Stimulated activated naive CD4-positive, alpha-beta T cell (primary cell): ENCODE data around the gene NCKIPSD.

Experiments used
- DNase-seq, 6 experiments: peaks; one replicate each; lab custom pipeline; 2025; lab: John Stamatoyannopoulos, UW

Gene NCKIPSD

DNA sequence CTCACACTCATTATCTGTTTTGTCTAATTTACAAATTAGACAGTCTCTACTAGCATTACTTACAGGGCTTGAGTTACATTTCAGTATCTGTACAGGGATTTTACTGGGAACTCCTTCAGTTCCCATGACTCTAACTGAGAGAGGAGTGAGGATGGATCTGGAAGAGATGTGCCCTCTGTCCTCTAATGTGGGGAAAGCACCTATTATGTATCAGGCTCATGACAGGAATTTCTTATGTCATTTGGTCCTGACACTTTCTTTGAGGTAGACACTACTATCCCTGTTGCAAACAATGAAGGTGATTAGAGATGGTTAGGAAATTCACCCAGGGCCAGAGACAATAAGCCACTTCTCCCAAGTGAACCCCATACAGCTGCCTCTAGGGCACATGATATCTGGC lies 10.9 kb upstream of the NCKIPSD start:
- DNase-seq, result no peak

DNA sequence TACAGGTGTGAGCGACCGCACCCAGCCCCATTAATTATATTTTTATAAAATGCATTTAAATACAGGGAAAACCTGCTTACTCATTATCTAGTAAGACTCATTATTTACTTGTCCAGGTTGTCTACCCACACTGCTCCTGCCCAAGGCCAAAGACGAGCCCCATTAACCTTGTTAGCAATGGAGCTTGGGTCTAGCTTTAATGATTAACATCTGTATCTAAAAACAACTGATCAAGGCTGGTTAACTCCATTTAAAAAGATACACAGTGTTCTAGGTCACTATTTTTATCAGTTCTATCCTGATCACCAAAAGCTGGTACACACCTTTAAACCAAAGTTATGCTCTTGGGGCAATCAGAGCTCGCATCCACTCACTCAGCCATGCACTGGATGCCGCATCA lies 10.4 kb upstream of the NCKIPSD start:
- DNase-seq, result no peak

DNA sequence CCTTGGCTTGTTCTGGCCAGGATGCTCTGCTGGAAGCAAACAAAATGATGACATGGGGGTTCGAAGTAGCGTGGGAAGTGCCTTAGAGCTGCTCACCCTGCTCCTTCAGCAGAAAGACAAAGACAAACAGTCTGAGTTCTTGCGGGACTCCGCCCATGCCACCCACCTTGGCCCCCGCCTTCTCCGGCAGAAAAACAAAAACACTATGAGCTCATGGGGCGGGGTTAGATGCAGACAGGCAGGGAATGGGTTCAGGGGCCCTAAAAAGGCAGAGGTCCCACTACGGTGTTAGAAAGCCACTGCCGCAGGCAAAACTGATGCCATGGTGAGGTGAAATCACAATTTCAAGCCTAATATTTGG lies 9.7 kb upstream of the NCKIPSD start:
- DNase-seq, result no peak

DNA sequence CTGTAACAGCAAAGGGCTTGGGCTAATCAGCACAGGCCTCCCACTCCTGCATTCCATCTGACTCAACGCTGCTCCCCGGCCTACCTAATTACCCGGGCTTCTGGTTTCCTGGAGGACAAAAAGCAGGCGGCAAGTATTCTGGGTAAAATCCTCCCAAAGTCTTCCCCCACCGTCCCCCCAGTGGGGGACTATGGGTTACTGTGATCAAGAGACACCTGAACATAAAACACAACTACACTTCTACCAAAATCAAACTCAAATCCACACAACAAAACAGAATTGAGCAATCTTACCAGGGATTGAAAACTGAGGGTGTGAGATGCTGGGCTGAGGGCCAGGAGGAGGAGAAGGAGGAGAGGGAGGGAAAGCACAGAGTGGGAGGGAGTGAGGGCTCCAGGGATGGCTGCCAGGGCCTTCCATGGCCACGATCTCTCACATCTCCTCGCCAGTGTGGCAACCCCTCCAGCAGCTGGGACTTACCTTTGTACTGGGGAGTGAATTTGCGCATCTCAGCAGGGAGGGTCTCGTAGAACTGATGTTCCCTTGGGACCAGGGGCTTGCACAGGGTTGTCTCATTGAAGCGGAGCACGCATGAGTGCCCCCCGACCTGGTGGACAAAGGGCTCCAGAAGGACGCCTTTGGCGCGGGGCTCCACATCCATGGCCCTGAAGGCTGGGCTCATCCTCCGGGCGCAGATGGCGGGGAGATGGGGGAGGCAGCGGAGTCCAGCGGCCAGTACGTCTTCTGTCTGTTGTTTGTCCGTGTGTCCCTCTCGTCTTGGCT lies 9.1 kb upstream of the NCKIPSD start:
- DNase-seq, result no peak

DNA sequence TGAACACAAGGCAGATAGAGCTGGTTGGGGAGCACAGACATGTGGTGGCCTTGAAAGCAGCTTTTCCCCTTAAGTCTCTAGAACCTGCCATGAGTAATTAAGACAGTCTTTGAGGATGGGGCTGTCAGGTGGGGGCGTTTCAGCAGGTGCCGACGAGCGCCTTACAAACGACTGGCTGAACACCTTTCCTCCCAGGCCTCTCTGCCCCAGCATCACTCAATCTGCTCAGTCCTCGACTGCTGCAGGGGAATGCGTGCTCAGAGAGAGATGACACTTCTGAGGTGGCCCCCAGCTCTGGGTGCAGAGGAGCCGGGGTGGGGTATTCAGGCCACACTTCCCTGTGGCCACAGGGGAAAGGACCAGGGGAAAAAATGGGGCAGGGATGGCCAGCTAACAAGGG lies 8.1 kb upstream of the NCKIPSD start:
- no peak for DNase-seq

DNA sequence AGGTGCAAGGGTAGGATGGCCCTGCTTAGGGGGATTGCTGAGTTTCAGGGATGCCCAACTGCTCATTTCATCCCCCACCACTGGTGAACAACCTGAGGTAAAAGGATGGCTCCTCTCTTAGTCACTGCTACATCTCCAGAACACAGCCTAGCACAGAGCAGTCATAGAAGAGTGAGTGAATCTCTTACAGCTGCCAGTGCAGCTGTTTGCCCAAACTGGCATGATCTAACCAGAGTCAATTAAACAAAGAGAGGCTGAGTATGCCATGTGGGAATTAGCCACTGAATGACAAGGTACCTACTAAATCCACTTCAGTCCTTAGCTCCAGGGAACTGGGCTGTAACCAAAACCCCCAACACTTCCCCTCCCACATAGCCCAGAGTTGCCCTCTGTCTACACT lies 6.8 kb upstream of the NCKIPSD start:
- DNase-seq, result no peak

DNA sequence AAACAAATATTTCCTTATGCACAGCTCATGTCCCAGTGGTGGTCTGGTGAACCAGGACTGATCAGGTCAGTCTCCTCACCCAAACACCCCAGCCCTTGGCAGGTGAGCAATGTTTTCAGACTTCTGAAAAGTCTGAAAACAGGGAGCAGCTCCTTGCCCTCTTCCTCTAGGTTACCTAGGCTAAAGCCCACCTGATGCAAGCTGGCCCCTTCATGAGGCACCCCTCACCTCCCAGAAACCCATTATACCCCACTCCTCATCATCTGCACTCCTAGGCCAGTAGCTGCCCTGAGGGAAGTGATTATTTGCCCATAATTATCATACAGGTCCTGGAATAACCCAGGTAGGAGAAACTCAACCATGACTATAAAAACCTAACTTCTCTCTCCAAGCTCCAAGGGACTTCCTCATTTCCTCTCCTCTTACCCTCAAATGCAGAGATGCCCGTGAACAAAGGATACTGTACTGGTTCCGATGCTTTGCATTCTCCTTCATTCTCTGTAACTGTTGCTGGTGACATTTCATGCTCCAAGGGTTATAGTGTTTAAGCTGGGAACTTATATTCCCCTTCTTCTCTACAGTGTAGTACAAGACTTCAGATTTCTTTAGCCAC lies 5.2 kb upstream of the NCKIPSD start:
- no peak for DNase-seq

DNA sequence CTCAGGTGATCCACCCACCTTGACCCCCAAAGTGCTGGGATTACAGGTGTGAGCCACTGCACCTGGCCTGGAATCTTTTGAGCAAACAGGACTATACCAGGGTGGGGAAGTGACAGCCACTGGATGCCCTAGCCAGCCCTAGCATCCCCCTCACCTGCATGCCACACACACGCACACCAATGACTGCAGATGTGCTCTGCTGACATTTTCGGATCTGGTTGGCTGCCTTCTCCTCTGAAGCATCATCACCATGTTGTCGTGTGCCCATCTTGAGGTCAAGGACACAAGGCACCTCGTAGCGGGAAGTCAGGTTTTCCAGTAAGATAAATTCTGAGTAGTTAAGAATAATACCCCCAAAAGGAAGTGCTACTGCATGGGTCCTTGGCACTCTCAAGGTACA lies 3.7 kb upstream of the NCKIPSD start:
- no peak for DNase-seq

DNA sequence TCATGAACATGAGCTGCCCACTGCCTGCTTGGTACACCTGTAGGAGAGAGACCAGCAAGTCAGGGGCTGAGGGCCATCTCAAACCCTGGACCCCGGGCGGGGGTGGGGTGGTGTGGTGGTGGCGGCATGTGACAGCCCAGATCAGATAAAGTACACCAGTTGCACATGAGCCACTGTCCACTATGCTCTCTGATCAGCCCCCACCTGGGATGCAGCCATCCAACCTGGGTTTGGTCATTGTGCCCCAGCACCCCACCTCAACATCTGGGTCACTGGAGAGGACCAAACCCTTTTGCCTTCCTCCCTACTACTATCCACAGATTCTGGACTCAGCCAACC lies 3.0 kb upstream of the NCKIPSD start:
- no peak for DNase-seq

DNA sequence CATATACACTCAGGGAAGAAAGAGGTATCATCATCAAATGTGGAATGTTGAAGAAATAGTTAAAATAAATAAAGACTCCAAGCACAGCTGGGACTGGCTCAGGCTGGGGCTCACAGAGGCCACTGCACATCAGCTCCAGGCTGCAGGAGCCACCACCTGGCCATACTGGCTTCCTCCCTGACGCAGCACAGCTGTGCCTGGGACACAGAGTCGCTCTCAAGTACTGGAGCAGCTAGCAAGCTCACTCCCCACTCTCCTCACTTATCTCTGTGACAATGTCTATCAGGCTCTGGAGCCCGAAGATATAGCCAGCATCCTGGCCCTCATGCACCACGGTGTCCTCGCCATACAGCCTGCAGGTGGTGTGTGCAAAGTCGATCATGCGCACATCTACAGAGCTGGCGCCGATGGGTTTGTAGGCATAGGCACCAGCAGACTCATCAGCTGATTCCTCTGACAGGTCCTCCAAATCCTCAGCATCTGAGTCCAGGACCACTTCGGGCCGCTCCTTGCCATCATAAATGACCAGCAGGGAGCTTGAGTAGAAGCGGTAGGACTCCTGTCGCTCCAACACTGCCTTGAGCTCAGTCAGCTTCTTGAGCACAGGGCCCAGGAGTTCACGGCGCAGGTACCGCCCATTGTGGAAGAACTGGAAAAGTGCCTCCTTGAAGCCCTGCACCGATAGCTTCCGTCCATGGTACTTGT lies 2.5 kb upstream of the NCKIPSD start:
- no peak for DNase-seq

DNA sequence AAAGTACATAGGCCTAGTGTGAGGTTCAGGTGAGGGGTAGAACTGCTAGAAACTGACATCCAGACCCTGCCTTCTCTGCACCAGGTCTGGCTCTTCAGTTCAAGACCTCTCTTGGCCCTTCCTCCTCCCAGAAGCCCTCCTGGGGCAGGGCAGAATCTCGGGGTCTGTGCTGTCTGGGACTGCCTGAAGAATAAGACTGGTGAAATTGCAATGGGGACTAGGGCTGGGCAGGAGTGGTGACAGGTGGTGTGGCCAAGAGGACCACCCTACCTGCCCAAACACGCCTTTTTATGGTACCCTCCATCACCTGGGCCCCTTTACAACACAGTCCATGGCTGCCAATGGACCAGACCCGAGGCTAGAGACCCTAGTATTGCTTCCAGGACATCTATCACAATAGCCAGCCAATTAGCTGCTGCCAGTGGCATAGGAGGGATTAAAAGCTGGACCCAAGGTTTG lies 1.5 kb upstream of the NCKIPSD start:
- no peak for DNase-seq

DNA sequence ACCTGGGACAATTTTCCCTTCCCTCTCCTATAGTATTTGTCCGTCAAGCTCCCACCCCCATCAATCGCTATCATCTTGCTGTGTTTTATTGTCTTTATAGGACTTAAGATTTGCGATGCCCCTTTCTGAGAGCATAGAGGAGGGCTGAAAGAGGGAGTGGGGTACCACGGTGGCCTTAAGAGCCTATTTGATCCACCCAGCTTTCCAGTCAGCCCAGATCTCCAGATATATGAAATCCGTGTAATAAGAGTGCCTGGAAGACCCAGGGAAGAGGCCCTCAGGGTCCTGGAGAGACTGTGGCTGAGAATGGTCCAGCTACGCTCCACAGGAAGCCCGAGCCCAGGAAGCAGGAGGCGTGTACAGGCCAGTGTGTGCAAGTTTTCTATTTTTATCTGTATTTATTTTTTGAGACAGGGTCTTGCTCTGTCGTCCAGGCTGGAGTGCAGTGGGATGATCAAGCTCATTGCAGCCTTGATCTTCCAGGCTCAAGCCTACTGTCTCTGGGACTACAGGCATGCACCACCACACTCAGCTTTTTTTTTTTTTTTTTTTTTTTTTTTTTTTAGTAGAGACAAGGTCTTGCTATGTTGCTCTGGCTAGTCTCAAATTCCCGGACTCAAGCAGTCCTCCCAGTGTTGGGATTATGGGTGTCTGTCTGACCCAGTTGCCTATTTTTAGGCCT lies 964 bp upstream of the NCKIPSD start:
- no peak for DNase-seq

DNA sequence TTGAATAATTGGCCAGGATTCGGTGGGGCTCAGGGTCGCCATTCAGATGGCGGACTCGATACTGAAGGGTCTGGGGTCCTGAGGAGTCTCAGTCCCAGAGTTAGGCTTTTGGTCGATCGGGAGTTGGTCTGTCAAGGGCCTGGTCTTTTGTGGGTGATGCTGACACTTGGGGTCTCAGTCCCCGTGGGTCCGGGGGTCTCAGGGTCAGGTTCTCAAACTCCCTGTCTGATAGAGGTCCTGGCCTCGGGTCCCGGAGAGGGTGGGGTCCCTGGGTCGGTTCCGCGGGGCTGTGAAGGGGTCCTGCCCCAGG lies 467 bp downstream of the NCKIPSD start:
- no peak for DNase-seq

DNA sequence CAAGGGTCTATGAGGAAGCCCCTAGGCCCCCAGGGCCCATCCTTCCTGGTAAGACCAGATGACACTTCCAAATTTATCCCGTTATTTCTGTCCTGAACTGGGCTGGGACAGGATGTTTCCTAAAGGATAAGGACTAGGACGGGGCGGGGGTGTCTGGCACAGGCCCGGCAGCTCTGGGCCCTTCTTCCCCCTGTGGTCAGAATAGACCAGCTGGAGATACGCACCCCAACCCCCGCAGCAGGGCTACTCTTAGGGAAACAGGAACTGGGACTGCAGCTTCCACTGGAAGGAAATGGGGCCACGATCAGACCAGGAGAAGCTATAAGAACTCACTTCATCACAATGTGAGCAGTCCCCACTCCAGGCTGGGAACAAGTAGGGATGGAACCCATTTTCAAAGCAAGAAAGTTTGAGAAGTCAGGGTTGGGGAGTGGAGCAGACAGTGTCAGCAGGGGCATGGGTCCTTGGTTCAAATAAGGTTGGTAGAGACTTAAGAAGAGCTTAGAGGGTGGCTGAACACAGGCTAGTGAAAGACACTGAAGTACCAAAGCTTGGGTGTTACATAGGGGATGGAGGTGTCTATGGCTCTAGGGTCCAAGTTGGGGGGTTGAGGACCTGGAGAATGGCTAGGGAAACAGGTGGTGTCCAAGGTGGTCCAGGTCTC lies 1.1 kb downstream of the NCKIPSD start:
- DNase-seq, result no peak

DNA sequence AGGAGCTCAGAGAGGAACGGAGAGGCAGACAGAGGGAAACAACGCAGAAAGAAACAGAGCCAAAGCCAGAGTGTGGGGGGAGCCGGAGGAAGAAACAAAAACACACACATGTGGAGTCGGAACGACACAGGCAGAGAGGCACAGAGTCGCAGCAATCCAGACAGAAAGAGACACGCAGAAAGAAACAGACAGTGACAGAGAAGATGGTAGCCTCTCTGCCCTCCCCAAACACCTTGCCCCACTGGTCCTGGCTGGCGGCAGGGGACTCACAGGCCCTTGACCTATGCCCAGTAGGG lies 1.7 kb downstream of the NCKIPSD start:
- no peak for DNase-seq

DNA sequence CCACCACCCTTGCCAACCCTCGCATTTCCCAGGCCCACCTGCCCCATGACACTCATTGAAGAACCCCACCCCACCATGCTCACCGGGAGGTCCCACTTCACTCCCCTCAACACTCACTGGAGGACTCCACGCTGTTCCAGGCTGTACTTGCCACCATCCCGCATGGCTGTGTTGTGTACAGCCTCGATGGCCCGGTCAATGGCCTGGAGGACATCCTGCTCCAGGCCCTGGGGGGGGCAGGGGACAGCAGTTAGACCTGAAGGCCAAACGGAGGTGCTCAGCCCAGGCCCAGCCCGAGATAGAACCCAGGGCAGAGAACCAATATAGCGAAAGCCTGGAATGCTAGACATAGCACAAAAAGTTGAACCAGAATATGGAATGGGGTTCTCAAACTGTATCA lies 2.9 kb downstream of the NCKIPSD start:
- no peak for DNase-seq

DNA sequence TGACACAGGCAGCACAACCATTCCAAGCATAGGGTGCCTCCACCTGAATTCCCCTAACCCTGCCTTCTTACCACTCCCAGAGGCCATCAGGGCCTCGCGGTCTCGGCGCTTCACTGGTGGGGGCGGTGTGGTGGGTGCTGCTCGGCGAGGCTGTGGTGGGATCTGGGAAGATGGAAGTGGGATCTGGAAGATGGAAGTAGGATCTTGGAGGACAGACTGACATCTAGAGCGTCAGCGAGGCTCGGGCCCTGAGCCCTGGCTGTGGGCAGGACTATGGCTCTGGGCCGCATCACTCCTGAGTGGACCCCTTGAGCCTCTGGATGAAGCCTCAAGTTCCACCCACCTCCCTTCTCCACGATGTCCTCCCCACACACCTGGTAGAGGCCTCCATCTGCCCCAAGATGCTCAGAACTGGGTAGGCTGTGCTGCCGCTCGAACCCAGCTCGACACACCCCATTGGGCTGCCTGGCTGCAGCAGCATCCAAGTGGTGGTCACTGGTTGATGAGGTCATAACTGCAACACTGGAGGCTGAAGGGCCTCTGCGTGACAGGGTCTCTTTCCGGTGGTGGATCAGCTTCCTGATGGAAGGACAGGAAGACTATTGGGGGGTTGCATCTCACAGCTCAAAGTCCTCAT lies 3.6 kb downstream of the NCKIPSD start:
- no peak for DNase-seq

DNA sequence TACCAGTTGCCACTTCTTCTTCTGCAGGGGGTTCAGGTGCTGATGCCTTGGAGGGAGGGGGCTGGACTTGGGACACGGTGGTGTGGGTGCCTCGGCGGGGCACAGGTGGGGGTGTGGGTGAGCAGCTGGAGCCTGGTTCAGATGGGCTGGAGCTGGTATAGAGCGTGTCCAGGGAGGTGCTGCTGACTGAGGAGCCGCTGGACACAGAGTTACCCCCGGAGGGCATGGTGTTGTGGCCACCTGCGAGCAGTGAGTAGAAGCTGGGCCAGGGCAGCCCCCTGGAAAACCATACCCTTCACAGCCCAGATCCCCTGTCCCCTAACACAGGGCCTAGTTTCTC lies 4.2 kb downstream of the NCKIPSD start:
- DNase-seq, result no peak

DNA sequence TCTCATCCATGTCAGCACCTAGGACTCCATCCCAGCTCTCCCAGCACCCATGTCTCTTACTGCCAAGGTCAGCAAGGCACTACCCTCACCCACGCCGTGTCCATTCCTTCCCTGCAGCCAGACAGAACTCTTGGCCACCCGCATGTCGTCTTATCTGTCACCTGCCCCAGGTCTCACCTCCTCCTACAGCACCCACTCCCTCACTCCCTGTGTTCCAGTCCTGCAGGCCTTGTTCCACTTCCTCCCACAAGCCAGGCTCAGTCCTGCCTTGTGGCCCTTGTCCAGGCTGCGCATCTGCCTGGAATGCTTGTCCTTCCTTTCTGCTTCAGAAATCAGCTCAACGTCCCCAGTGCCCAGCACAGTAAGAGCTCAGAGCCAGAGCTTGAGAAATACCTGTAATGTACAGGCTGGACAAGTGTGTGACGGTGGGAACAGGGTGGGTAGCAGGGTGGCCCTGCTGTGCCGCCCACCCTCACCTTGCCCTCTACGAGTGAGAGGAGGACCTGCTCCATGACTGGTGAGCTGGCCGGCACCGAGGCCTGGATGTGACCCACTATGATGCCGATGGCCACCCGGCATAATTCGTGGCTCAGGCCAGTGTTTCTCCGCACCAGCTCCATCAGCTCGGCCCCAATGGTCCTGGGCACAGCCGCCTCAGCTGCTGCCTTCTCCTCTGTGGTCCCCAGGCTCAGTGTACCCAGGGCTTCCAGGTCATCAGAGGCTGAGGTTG lies 4.7 kb downstream of the NCKIPSD start:
- DNase-seq, result no peak

DNA sequence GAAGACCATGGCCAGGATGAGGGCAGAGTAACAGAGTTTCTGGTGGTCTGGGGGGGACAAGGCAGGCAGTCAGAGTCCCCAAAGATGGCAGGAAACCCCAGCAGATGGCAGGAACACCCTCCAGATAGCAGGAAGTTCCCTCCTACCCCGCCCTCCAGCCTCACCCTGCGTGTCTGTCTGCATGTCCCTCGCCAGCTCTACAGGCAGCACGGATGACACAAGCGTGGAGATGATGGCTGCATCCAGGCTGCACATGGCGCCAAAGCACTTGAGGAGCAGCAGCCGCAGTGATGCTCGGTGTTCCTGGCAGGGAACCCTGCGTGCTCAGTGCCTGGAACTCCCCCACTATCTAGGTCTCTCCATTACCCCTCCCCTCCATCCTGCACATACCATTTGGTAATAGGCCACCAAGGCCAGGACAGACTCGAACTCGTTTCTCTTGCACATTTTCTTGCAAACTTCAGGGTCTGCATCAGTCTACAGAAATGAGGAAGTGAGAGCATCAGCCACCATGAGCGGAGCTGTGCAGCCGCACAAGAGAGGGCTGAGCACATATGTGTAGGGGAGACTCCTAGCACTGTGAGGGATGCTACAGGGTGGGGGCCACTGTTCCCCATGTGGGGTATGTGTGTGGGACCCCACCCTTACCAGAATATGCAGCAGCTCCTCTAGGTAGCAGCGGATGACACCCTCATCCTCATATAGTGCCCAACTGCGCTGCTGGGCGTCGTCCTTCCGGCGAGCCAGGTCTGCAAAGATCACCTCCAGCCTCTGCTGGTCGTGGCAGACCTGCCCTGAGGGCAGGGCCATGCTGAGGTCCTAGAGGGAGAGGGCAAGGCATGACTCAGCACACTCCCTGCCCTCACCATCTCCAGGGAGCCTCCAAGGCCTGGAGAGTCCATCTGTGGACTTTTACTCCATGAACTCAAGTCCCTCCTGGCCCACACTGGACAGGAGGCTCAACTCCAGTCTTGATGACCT lies 6.0 kb downstream of the NCKIPSD start:
- DNase-seq, result no peak
